GM21825 (cell line): ENCODE measurements around the gene CHD5.

Experiments used
- ATAC-seq: cut with Tn5 transposase; IDR thresholded peaks from one replicate; pipeline ENCODE4 v1.9.1; 2021; ENCODE audit warnings: mild to moderate bottlenecking, moderate library complexity; ENCODE audit not compliant: unreplicated experiment

Gene CHD5

GRCh38 chr1:6157132-6157527, 23.0 kb downstream of the CHD5 start:
- ATAC-seq, result no peak

- ATAC-seq, result no peak
Measured at GRCh38 chr1:6154525-6155319, 25.4 kb downstream of the CHD5 start.

- no peak for ATAC-seq
Measured at GRCh38 chr1:6152882-6153281, 27.2 kb downstream of the CHD5 start.

- ATAC-seq, result no peak
Measured at GRCh38 chr1:6152181-6152580, 27.9 kb downstream of the CHD5 start.

GRCh38 chr1:6151291-6151822, 28.8 kb downstream of the CHD5 start:
- ATAC-seq, result no peak

GRCh38 chr1:6150006-6150938, 29.8 kb downstream of the CHD5 start:
- no peak for ATAC-seq

- no peak for ATAC-seq
Measured at GRCh38 chr1:6149597-6149996, 30.5 kb downstream of the CHD5 start.

- no peak for ATAC-seq
Measured at GRCh38 chr1:6148497-6149241, 31.5 kb downstream of the CHD5 start.

- no peak for ATAC-seq
Measured at GRCh38 chr1:6145864-6146410, 34.2 kb downstream of the CHD5 start.

- ATAC-seq, result no peak
Measured at GRCh38 chr1:6145396-6145750, 34.7 kb downstream of the CHD5 start.

- no peak for ATAC-seq
Measured at GRCh38 chr1:6144647-6145395, 35.3 kb downstream of the CHD5 start.

- no peak for ATAC-seq
Measured at GRCh38 chr1:6144175-6144574, 35.9 kb downstream of the CHD5 start.

- no peak for ATAC-seq
Measured at GRCh38 chr1:6143395-6143794, 36.7 kb downstream of the CHD5 start.

GRCh38 chr1:6142734-6143133, 37.4 kb downstream of the CHD5 start:
- ATAC-seq, result no peak

GRCh38 chr1:6142036-6142621, 38.0 kb downstream of the CHD5 start:
- no peak for ATAC-seq

- ATAC-seq, result no peak
Measured at GRCh38 chr1:6141592-6141991, 38.5 kb downstream of the CHD5 start.

GRCh38 chr1:6140413-6140812, 39.7 kb downstream of the CHD5 start:
- ATAC-seq, result no peak

GRCh38 chr1:6137758-6138157, 42.4 kb downstream of the CHD5 start:
- no peak for ATAC-seq

- no peak for ATAC-seq
Measured at GRCh38 chr1:6136516-6137220, 43.5 kb downstream of the CHD5 start.
